Erythroblast (primary cell): ENCODE measurements around the gene YJEFN3.

ENCODE experiments used
- GATA1 ChIP-seq: IDR thresholded peaks from 2 replicates; pipeline ENCODE4 v1.6.1; 2011; ENCODE audit warnings: low read depth, mild to moderate bottlenecking, control low read depth, low read length, moderate library complexity
- POLR2A ChIP-seq: IDR thresholded peaks from 2 replicates; pipeline ENCODE4 v1.6.1; 2011; ENCODE audit warnings: mild to moderate bottlenecking, low read length

DNA sequence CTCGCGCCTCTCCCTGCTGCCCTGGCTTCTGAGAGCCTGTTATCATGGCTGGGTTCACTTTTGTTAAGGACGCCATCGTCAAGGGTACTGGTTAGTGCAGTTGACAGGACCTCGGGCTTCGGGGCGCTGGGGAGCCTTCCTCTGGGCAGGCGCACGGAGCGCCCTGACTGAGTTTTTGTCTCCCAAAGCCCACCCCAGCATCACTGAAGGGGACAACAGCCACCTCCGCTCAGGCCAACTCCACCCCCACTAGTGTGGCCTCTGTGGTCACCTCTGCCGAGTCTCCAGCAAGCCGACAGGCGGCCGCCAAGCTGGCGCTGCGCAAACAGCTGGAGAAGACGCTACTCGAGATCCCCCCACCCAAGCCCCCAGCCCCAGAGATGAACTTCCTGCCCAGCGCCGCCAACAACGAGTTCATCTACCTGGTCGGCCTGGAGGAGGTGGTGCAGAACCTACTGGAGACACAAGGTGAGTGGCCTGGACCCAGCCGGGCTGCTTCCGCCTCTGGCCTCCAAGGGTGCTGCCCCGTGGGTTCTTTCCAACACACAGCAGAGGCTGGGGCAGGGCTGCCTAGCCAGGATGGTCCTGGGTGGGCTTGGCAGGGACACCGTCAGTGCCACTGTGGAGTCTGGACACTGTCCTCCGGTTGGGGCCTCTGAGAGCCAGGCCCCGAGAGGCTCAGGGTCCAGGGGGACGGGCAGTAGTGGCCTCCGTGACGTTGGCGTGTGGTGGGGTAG, 30.3 kb upstream of the YJEFN3 start:
- TF ChIP-seq POLR2A (no peak), GATA1 (no peak)
